Measurements from ENCODE around the gene MRPL10. TPM values are rescaled to one million over a fixed set of nuclear protein-coding genes. Genes with fewer than 3 reads are reported as not detected.

The MRPL10 gene
- total RNA-seq, 2 experiments from 2014 or later = 66.7 to 70.0 TPM

DNA sequence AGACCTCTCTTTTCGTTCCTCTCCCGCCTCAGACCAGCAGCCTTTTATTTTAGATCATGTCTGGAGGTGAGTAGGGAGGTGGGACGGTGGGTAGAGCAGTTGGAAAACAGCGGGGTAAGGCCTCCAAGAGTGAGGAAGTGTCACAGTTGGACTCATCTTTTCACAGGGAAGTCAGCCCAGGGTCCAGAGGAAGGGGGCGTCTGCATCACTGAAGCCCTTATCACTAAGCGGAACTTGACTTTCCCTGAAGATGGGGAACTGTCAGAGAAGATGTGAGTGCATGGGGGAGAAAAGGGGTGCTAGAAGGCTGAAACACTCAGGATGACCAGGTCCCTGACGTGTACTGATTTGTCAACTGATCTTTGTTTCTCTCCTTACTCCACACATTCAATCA, 590 bp upstream of the MRPL10 start:
- no peaks in the 10 kb centered on the region for H3K9me3 Mint-ChIP-seq
- H3K27me3 Mint-ChIP-seq (ENCODE audit: low read depth) = no peaks in the 10 kb centered on the region

DNA sequence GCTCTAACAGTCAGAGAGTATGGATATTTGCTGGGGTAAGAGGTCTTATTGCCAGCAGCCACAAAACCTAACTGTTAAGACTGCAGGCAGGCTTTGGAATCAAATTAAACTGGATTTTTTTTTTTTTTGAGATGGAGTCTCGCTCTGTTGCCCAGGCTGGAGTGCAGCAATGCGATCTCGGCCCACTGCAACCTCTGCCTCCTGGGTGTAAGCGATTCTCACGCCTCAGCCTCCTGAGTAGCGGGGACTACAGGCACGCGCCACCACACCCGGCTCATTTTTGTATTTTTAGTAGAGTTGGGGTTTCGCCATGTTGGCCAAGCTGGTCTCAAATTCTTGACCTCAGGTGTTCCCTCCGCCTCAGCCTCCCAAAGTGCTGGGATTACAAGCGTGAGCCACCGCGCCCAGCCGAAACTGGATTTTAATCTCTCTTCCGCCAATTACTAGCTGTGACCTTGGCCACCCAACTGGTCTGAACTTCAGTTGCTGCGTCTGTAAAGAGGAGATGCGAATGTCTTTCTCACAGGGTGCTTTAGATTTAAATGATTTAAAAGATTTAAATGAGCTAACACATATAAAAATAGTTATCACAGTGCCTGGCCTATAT, 842 bp downstream of the MRPL10 start:
- Mint-ChIP-seq H3K9me3 (no peaks in the 10 kb centered on the region), H3K4me3 (peak overlapping the region; percentile 89), H3K4me1 (ENCODE audit: low read depth) (peaks cover 53% of the 10 kb centered on the region), H3K27ac (peak overlapping the region; percentile 78), H3K36me3 (ENCODE audit: low read depth) (peaks cover 21% of the 10 kb centered on the region), H3K27me3 (ENCODE audit: low read depth) (no peaks in the 10 kb centered on the region)
- DNase-seq = no peak
- CTCF ChIA-PET = interaction anchor here (0.8 to 1.6 kb wide), 5 partner anchors 10 to 63 kb away, joined by 3 to 6 read pairs (median 4); partner anchors contain the start of gene SCRN2
- intact Hi-C loops (cut with micrococcal nuclease) = loop anchor here (1.0 to 2.0 kb wide), 2 partner anchors 66 to 140 kb away; partner anchors contain the start of genes CDK5RAP3 and SP2

More for the DNA sequence above, 590 bp upstream of the MRPL10 start:
- H3K4me1 Mint-ChIP-seq (ENCODE audit: low read depth) = peaks cover 60% of the 10 kb centered on the region
- no peak overlapping the region for H3K27ac Mint-ChIP-seq
- intact Hi-C loops (cut with micrococcal nuclease) = loop anchor here (1.0 to 2.0 kb wide), 2 partner anchors 64 to 139 kb away; partner anchors contain the start of genes CDK5RAP3 and SP2
- CTCF ChIA-PET = interaction anchor here (0.6 to 1.5 kb wide), 6 partner anchors 8 to 118 kb away, joined by 3 to 6 read pairs (median 3); no protein-coding TSS in a partner anchor
- no peak for DNase-seq
- peaks cover 13% of the 10 kb centered on the region for H3K36me3 Mint-ChIP-seq (ENCODE audit: low read depth)
- H3K4me3 Mint-ChIP-seq = peak overlapping the region; percentile 89

DNA sequence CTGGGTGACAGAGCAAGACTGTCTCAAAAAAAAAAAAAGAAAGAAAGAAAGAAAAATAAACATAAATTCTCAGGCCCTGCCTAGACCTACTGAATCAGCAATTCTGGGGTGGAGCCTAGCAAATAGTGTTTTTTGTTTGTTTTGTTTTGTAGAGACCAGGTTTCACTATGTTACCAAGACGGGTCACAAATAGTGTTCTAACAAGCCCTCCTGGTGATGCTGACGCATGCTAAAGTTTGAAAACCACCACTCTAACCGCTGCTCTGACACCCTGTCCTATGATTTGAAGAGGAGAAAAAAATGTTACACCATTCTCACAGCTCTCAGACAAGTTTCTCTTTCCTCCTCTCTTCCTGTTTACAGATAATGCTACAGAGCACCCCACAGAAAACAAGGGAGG, 1.5 kb downstream of the MRPL10 start:
- DNase-seq = no peak
- H3K9me3 Mint-ChIP-seq = no peaks in the 10 kb centered on the region
- peak overlapping the region; percentile 3 for H3K27ac Mint-ChIP-seq
- peak overlapping the region; percentile 89 for H3K4me3 Mint-ChIP-seq
- peaks cover 47% of the 10 kb centered on the region for H3K4me1 Mint-ChIP-seq (ENCODE audit: low read depth)
- peaks cover 22% of the 10 kb centered on the region for H3K36me3 Mint-ChIP-seq (ENCODE audit: low read depth)
- intact Hi-C loops (cut with micrococcal nuclease) = loop anchor here (2.0 kb wide), 1 partner anchor 141 kb away; the partner anchor contains the start of gene CDK5RAP3
- no peaks in the 10 kb centered on the region for H3K27me3 Mint-ChIP-seq (ENCODE audit: low read depth)
- CTCF ChIA-PET = interaction anchor here (1.6 kb wide), 1 partner anchor 11 kb away, joined by 4 read pairs; the partner anchor contains the start of gene SCRN2

DNA sequence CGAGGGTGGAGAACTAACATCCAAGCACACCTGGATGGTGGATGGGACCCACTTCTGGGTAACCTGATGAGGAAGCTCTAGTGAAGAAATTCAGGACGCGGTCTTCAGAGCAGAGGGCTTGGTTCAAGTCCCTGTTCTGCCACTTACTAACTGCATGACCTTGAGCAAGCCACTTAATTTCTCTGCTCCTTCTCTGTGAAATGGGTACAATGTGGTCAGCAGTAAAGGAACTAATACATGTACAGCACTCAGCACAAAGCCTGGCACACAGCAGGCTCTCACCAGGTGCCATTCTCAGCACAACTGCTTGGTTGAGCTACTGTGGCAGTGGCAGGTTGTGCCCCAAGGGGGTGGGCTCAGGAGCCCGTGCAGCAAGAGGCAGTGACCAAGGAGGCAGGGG, 7.8 kb downstream of the MRPL10 start:
- no peak overlapping the region for H3K4me3 Mint-ChIP-seq
- CTCF ChIA-PET = interaction anchor here (1.1 to 1.3 kb wide), 2 partner anchors 19 to 68 kb away, joined by 3 to 4 read pairs; no protein-coding TSS in a partner anchor
- no peaks in the 10 kb centered on the region for H3K9me3 Mint-ChIP-seq
- no peaks in the 10 kb centered on the region for H3K27me3 Mint-ChIP-seq (ENCODE audit: low read depth)
- peaks cover 21% of the 10 kb centered on the region for H3K36me3 Mint-ChIP-seq (ENCODE audit: low read depth)
- H3K27ac Mint-ChIP-seq = no peak overlapping the region
- intact Hi-C loops (cut with micrococcal nuclease) = no loop called here
- no peak for DNase-seq
- H3K4me1 Mint-ChIP-seq (ENCODE audit: low read depth) = peaks cover 25% of the 10 kb centered on the region

DNA sequence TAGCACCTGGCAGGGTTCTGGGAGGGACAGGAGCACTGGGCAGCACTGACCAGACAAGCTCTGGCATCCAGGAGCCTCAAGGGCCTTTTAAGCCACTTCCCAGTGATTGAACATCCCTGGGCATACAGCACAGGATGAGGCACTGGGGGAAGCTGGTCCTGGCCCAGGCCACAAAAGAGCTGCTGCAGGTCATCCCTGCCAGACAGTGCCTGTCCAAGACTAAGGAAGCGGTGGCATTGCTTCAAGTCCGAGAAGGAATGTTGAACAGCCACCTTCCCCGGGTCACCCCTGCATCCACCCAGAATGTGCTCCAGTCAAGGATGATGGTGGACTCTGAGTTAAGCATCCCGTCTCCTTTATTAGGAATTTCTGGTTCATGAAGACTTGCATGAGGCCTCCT, 8.6 kb downstream of the MRPL10 start:
- H3K36me3 Mint-ChIP-seq (ENCODE audit: low read depth) = peaks cover 19% of the 10 kb centered on the region
- no peak overlapping the region for H3K27ac Mint-ChIP-seq
- peak overlapping the region; percentile 94 for H3K4me3 Mint-ChIP-seq
- CTCF ChIA-PET = interaction anchor here (0.7 to 1.5 kb wide), 4 partner anchors 20 to 684 kb away, joined by 3 to 4 read pairs (median 4); no protein-coding TSS in a partner anchor
- peaks cover 23% of the 10 kb centered on the region for H3K4me1 Mint-ChIP-seq (ENCODE audit: low read depth)
- H3K9me3 Mint-ChIP-seq = no peaks in the 10 kb centered on the region
- intact Hi-C loops (cut with micrococcal nuclease) = no loop called here
- no peak for DNase-seq
- H3K27me3 Mint-ChIP-seq (ENCODE audit: low read depth) = no peaks in the 10 kb centered on the region

DNA sequence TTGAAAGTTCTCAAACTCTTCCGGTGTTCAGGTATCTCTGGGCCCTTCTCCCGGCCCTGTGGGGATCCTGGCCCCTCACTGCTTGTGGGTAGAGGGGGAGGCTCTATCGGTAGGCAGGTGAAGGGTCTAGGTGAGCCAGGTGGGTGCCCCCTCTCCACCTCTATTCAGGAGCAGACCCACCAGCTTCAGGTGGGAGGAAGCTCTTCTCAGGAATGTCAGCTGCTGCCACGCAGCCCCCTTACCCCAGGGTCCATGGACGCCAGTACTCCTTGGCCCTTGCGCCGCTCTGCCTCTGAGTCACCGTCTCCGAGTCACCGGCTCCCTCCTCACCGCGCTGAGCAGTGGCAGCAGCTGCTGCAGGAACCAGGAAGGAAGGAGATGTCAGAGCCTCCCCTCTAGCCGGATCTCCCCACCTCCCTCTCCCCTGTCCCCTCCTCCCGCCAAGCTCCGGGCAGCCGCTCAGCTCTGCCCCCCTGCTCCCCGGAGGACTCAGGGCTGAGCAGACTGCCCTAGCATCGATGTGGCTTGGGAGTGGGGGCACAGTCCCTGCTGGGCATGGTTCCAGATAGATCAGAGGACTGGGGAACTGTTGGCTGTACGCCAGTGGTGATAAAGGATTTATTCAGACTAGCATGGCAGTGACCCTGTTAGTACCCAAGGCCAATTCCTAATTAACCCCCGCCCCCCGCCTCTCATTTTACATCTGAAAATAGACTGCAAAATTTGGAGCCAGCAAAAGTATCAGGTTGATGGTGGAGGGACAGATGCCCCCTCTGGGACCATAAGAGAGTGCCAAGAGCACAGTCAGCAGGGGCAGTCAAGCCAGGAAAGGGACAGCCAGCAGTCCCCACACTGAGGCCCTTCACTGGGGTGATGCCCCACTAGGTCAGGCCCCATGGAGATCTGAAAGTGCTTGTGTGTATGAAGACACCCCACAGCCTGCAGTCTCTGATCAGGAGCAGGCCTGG, 9.6 kb downstream of the MRPL10 start, which contains the start of gene OSBPL7:
OSBPL7 (minus strand) TSS at position 371 of the 968 bp plus-strand sequence. CDS start 1,516 bp downstream, outside the sequence.
- Mint-ChIP-seq H3K4me1 (ENCODE audit: low read depth) (peaks cover 23% of the 10 kb centered on the region), H3K9me3 (no peaks in the 10 kb centered on the region), H3K4me3 (peak within 1 kb of the TSS; percentile 94), H3K27ac (peak within 1 kb of the TSS; percentile 70), H3K36me3 (ENCODE audit: low read depth) (peaks cover 16% of the 10 kb centered on the region), H3K27me3 (ENCODE audit: low read depth) (no peaks in the 10 kb centered on the region)
- CTCF ChIA-PET = interaction anchor here (0.6 to 1.5 kb wide), 4 partner anchors 21 to 82 kb away, joined by 3 to 4 read pairs (median 3); no protein-coding TSS in a partner anchor
- intact Hi-C loops (cut with micrococcal nuclease) = no loop called here
- peak; percentile 89 for DNase-seq

DNA sequence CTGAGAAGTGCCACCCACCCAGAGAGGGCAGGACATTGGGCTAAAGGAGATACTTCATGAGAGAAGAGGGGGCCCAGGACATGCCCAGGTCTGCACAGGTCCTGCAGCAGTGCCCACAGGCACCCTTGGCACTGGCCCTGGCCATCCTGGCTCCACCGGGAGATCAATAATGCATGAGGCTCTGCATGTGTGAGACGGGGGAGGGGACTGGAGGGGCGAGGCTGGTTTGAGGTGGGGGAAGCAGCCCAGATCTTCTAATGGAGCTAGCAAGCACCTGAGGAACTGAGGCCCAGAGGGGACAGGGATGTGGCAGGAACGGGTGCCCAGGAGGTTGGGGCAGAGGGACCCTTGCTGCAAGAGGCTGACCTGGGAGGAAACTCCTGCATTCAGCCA, 10.3 kb downstream of the MRPL10 start:
- CTCF ChIA-PET = interaction anchor here (0.6 to 1.0 kb wide), 3 partner anchors 10 to 69 kb away, joined by 3 read pairs; no protein-coding TSS in a partner anchor
- intact Hi-C loops (cut with micrococcal nuclease) = no loop called here
- DNase-seq = peak; percentile 14
- H3K4me3 Mint-ChIP-seq = peak overlapping the region; percentile 94
- peak overlapping the region; percentile 70 for H3K27ac Mint-ChIP-seq
- H3K9me3 Mint-ChIP-seq = no peaks in the 10 kb centered on the region
- no peaks in the 10 kb centered on the region for H3K27me3 Mint-ChIP-seq (ENCODE audit: low read depth)
- H3K4me1 Mint-ChIP-seq (ENCODE audit: low read depth) = peaks cover 23% of the 10 kb centered on the region
- H3K36me3 Mint-ChIP-seq (ENCODE audit: low read depth) = peaks cover 10% of the 10 kb centered on the region

DNA sequence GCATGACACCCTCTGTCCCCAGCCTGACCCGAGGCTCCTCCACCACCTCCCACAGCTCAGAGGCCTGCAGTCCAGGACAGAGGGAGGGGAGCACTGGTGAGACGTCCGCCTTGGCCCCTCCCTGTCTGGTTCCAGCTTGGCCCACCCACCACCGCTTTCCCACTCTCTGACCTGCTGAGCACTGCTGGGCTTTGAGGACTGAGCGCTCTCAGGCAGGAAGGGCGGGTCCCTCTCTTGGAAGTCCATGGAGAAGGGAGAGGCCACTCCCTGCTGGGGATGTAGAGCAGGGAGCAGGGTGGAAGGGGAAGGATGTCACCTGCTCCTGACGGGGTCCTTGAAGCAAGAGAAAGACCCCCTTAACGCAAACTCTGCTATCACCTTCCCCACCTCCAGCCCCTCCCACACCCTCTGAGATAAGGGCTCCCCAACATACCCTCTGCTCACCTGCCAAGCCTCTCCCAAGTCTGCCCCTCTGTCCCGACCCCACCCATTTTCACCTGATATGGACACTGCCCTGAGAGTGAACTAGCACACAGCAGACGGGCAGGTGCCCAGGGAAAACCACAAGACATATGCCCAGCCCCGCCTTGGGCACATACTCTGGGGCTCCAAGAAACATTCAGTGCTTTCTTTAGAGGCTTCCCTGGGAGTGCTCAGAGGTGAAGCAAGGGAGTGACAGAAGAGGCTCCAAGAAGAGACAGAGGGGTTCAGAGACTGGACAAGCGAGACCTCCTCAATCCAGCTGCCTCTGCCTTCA, 11.1 kb downstream of the MRPL10 start:
- Mint-ChIP-seq H3K4me3 (peak overlapping the region; percentile 94), H3K27me3 (ENCODE audit: low read depth) (no peaks in the 10 kb centered on the region), H3K4me1 (ENCODE audit: low read depth) (peaks cover 23% of the 10 kb centered on the region), H3K9me3 (no peaks in the 10 kb centered on the region), H3K27ac (no peak overlapping the region), H3K36me3 (ENCODE audit: low read depth) (peaks cover 6% of the 10 kb centered on the region)
- intact Hi-C loops (cut with micrococcal nuclease) = no loop called here
- CTCF ChIA-PET = interaction anchor here (1.0 kb wide), 1 partner anchor 10 kb away, joined by 3 read pairs; no protein-coding TSS in a partner anchor
- DNase-seq = no peak

DNA sequence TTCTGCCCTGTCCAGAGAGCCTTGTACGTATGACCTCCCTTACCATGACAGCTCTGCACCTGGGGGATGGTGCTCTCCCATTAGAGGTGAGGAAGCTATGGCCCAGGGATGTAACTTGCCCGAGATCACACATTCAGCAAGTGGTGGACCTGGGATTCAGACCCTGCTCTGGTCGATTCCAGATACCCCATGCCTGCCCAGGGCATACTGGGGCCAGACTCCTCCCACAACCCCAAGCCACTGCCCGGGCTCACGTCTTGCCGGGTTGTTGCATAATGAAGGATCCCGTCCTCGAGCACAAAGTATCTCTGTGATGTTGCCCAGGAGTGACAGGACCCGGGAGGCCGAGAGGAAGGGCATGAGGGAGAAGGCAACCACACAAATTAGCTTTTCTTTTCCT, 11.9 kb downstream of the MRPL10 start:
- H3K4me3 Mint-ChIP-seq = no peak overlapping the region
- no peaks in the 10 kb centered on the region for H3K9me3 Mint-ChIP-seq
- intact Hi-C loops (cut with micrococcal nuclease) = no loop called here
- no peaks in the 10 kb centered on the region for H3K27me3 Mint-ChIP-seq (ENCODE audit: low read depth)
- H3K27ac Mint-ChIP-seq = no peak overlapping the region
- CTCF ChIA-PET = interaction anchor here (0.7 kb wide), 1 partner anchor 249 kb away, joined by 4 read pairs; no protein-coding TSS in a partner anchor
- peaks cover 10% of the 10 kb centered on the region for H3K36me3 Mint-ChIP-seq (ENCODE audit: low read depth)
- no peak for DNase-seq
- H3K4me1 Mint-ChIP-seq (ENCODE audit: low read depth) = peaks cover 23% of the 10 kb centered on the region

DNA sequence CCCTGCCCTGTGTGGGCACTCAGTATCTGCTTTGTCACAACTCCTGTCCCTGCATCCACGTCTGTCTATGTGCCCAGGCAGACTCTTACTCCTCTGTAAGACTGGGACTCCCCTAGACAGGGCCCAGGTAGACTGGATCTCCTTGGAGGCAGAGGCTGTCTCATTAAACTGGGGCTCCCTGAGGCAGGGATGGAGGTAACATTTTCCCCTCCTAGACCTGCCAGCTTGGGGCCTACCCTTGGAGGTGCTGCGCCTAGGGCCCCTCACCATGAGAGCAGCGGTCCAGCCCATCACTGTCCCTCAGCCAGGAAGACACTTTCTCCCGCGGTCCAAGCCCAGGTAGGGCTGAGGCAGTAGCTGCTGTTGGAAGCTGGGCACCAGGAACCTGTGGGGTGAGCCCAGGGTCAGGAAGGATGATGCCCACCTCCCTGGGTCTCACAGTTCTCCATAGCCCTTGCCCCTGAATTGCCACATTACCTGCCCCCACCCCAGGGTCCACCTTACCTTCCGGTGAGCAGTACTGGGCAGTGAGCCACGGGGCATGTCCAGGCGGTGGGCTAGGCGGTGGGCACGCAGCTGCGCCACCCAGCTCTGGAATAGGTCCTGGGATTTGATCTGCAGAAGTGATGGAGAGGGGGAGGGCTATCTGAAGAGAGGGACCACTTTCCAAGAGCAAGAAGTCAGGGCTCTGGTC, 13.2 kb downstream of the MRPL10 start:
- no peak for DNase-seq
- intact Hi-C loops (cut with micrococcal nuclease) = no loop called here
- Mint-ChIP-seq H3K27me3 (ENCODE audit: low read depth) (no peaks in the 10 kb centered on the region), H3K27ac (no peak overlapping the region), H3K9me3 (no peaks in the 10 kb centered on the region), H3K4me1 (ENCODE audit: low read depth) (peaks cover 23% of the 10 kb centered on the region), H3K36me3 (ENCODE audit: low read depth) (peaks cover 7% of the 10 kb centered on the region), H3K4me3 (no peak overlapping the region)
- CTCF ChIA-PET = interaction anchor here (0.5 to 0.6 kb wide), 2 partner anchors 15 to 120 kb away, joined by 3 to 4 read pairs; no protein-coding TSS in a partner anchor

DNA sequence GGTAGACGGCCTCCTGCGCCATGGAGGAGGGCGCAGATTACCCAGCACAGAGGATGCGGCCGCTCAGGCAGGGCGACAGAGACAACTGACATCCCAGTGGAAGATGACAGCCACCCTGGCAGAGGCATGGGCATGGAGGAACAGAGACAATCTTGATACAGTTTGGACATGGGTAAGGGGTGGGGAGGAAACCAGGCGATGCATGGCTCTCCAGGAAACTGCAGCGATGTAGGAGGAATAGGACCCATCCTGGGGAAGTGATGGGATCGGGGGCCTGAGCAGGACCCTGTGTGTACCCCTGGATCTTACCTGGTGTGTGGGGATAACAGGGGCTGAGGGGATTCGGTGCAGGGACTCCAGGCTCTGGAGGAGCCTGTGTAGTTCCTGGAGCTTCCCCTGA, 14.4 kb downstream of the MRPL10 start:
- H3K36me3 Mint-ChIP-seq (ENCODE audit: low read depth) = peaks cover 15% of the 10 kb centered on the region
- no peak for DNase-seq
- peaks cover 16% of the 10 kb centered on the region for H3K4me1 Mint-ChIP-seq (ENCODE audit: low read depth)
- H3K9me3 Mint-ChIP-seq = no peaks in the 10 kb centered on the region
- H3K4me3 Mint-ChIP-seq = no peak overlapping the region
- H3K27me3 Mint-ChIP-seq (ENCODE audit: low read depth) = no peaks in the 10 kb centered on the region
- H3K27ac Mint-ChIP-seq = no peak overlapping the region
- CTCF ChIA-PET = no interaction called here
- intact Hi-C loops (cut with micrococcal nuclease) = no loop called here

All from activated naive CD4-positive, alpha-beta T cell treated with anti-CD3 and anti-CD28 coated beads for 36 hours (primary cell).